ENCODE results near the gene ADAMTS13.
A peak's percentile ranks its signal among the peaks of the same experiment; 100 is the strongest.
"Not testable (repeated sequence)": the region's sequence is repeated elsewhere in the genome, so short reads cannot be mapped to it uniquely, and the experiment has no call there.

Gene ADAMTS13

GRCh38 chr9:133375724-133376654 lies 46.2 kb upstream of the ADAMTS13 start, which contains the start of the genes STKLD1 and SURF4:
TSS of gene STKLD1 (plus strand) at chr9:133376366. CDS start at chr9:133376474, 108 bp downstream.
TSS of gene SURF4 (minus strand) at chr9:133376060. CDS start at chr9:133375969, 91 bp downstream.
- Histone ChIP-seq H3K4me3 (ENCODE audit: low read depth, low read length, poor library complexity, severe bottlenecking) (peak within 1 kb of the TSS; percentile 73), H3K79me2 (ENCODE audit: insufficient read depth, low read length) (peaks cover 24% of the 10 kb centered on the region), H3F3A (ENCODE audit: insufficient read depth, low read length) (no peaks in the 10 kb centered on the region)

GRCh38 chr9:133377280-133377679 lies 44.9 kb upstream of the ADAMTS13 start:
- not testable (repeated sequence) for H3K4me2 ChIP-seq (ENCODE audit: low read length); H3K27ac ChIP-seq (ENCODE audit: low read depth, low read length, poor library complexity, severe bottlenecking); H3K4me3 ChIP-seq (ENCODE audit: low read depth, low read length, poor library complexity, severe bottlenecking)

More at GRCh38 chr9:133375724-133376654, 46.2 kb upstream of the ADAMTS13 start, which contains the start of the genes STKLD1 and SURF4:
- Histone ChIP-seq H3K9me3 (ENCODE audit: low read length) (no peaks in the 10 kb centered on the region), H3K27me3 (ENCODE audit: insufficient read depth, low read length) (no peaks in the 10 kb centered on the region; the same call in 1 of the 2 replicates), H3K9me2 (ENCODE audit: low read depth, low read length) (no peaks in the 10 kb centered on the region), H4K20me1 (ENCODE audit: insufficient read depth, low read length) (no peaks in the 10 kb centered on the region), H3K9ac (ENCODE audit: low read length) (peak within 1 kb of the TSS; percentile 75), H3K4me1 (ENCODE audit: insufficient read depth, low read length, severe bottlenecking) (peaks cover 35% of the 10 kb centered on the region), H2AFZ (ENCODE audit: low read length) (no peak within 1 kb of the TSS), H3K36me3 (ENCODE audit: insufficient read depth, low read length) (peaks cover 5% of the 10 kb centered on the region; the same call in 1 of the 2 replicates), H3K4me2 (ENCODE audit: low read length) (peak within 1 kb of the TSS; percentile 93), H3K27ac (ENCODE audit: low read depth, low read length, poor library complexity, severe bottlenecking) (peak within 1 kb of the TSS; percentile 26)
- TF ChIP-seq CTCF (IDR thresholded peaks at IDR 0.05; ENCODE audit: low read length) (no peak), EZH2 (IDR thresholded peaks at IDR 0.05; ENCODE audit: borderline replicate concordance, low read length) (no peak)

GRCh38 chr9:133377721-133378216 lies 44.4 kb upstream of the ADAMTS13 start:
- TF ChIP-seq EZH2 (IDR thresholded peaks at IDR 0.05; ENCODE audit: borderline replicate concordance, low read length), result no peak
- no peak for TF ChIP-seq CTCF (IDR thresholded peaks at IDR 0.05; ENCODE audit: low read length)
- H3K9me3 ChIP-seq (ENCODE audit: low read length), result no peaks in the 10 kb centered on the region
- peaks cover 17% of the 10 kb centered on the region for H3K4me1 ChIP-seq (ENCODE audit: insufficient read depth, low read length, severe bottlenecking)
- H3F3A ChIP-seq (ENCODE audit: insufficient read depth, low read length), result no peaks in the 10 kb centered on the region
- H3K4me2 ChIP-seq (ENCODE audit: low read length), result no peak overlapping the region
- H3K79me2 ChIP-seq (ENCODE audit: insufficient read depth, low read length), result peaks cover 15% of the 10 kb centered on the region
- H2AFZ ChIP-seq (ENCODE audit: low read length), result no peak overlapping the region
- H3K4me3 ChIP-seq (ENCODE audit: low read depth, low read length, poor library complexity, severe bottlenecking), result no peak overlapping the region
- peaks cover 5% of the 10 kb centered on the region; the same call in 1 of the 2 replicates for H3K36me3 ChIP-seq (ENCODE audit: insufficient read depth, low read length)
- no peaks in the 10 kb centered on the region; the same call in 1 of the 2 replicates for H3K27me3 ChIP-seq (ENCODE audit: insufficient read depth, low read length)
- H3K27ac ChIP-seq (ENCODE audit: low read depth, low read length, poor library complexity, severe bottlenecking), result no peak overlapping the region
- no peaks in the 10 kb centered on the region for H4K20me1 ChIP-seq (ENCODE audit: insufficient read depth, low read length)
- H3K9me2 ChIP-seq (ENCODE audit: low read depth, low read length), result no peaks in the 10 kb centered on the region
- H3K9ac ChIP-seq (ENCODE audit: low read length), result no peak overlapping the region

More at GRCh38 chr9:133377280-133377679, 44.9 kb upstream of the ADAMTS13 start:
- not testable (repeated sequence) for H4K20me1 ChIP-seq (ENCODE audit: insufficient read depth, low read length); H3K9me3 ChIP-seq (ENCODE audit: low read length); H3K27me3 ChIP-seq (ENCODE audit: insufficient read depth, low read length); H2AFZ ChIP-seq (ENCODE audit: low read length); H3K9ac ChIP-seq (ENCODE audit: low read length); H3K36me3 ChIP-seq (ENCODE audit: insufficient read depth, low read length); H3K9me2 ChIP-seq (ENCODE audit: low read depth, low read length); H3F3A ChIP-seq (ENCODE audit: insufficient read depth, low read length)
- peaks cover 22% of the 10 kb centered on the region for H3K4me1 ChIP-seq (ENCODE audit: insufficient read depth, low read length, severe bottlenecking)
- H3K79me2 ChIP-seq (ENCODE audit: insufficient read depth, low read length), result peaks cover 15% of the 10 kb centered on the region
